Left lung (tissue), 10 donors: ENCODE results near the gene LDB2. TPM values are rescaled to one million over a fixed set of nuclear protein-coding genes. Genes with fewer than 3 reads are reported as not detected.

ENCODE experiments used
- ATAC-seq: fragments of 200-7000 bp; cut with Tn5 transposase; one replicate; pipeline ENCODE4 v1.9.1; 2020; ENCODE audit warnings: moderate library complexity
- DNase-seq, 4 donors: peaks; one replicate each; pipeline ENCODE4 v3.0.0-alpha.2; 2013 to 2020
- H3K27ac ChIP-seq, 2 donors: fragments of 200-600 bp; sonication (generic) in 1 of 2; one replicate each; pipeline versions ENCODE4 v1.5.0 to v1.8.0; 2020 to 2021
- H3K27me3 ChIP-seq, 2 donors: fragments of 200-600 bp; sonication (generic) in 1 of 2; one replicate each; pipeline versions ENCODE4 v1.5.0 to v1.8.0; 2020 to 2021
- H3K36me3 ChIP-seq, 2 donors: fragments of 200-600 bp; sonication (generic) in 1 of 2; one replicate each; pipeline versions ENCODE4 v1.5.0 to v1.8.0; 2020 to 2021
- H3K4me1 ChIP-seq, 2 donors: fragments of 200-600 bp; one replicate each; pipeline ENCODE4 v1.8.0; 2021
- H3K4me3 ChIP-seq, 2 donors: fragments of 200-600 bp; sonication (generic) in 1 of 2; one replicate each; pipeline versions ENCODE4 v1.5.0 to v1.8.0; 2020 to 2021; ENCODE audit warnings: mild to moderate bottlenecking in 1 of 2
- H3K9me3 ChIP-seq, 2 donors: fragments of 200-600 bp; sonication (generic) in 1 of 2; one replicate each; pipeline versions ENCODE4 v1.5.0 to v1.8.0; 2020 to 2021
- intact Hi-C, 2 donors: fragments of 100-400 bp; cut with DNase I; formaldehyde crosslinking; loops; one replicate each; pipeline versions ENCODE4 v1.11.2 to v1.14.2; 2022
- polyA plus RNA-seq, 6 donors: library from polyadenylated mRNA; unstranded; fragments of 120-200 nt; gene quantifications; one replicate each; pipeline ENCODE4 v1.2.1, GENCODE V29; 2013; ENCODE audit not compliant: insufficient read length in 6 of 6
- total RNA-seq, 2 donors: library from RNA; stranded (reverse); fragmentation: NEBNext Ultra II Directional; extraction: Animal tissue kit (Norgen Biotek cat#: 25700); gene quantifications; one replicate each; pipeline ENCODE4 v1.2.1, GENCODE V29; 2021
- TF ChIP-seq, protein P1 (sequence below), 2 donors: fragments of 200-600 bp; sonication (generic) in 1 of 2; IDR thresholded peaks; one replicate each; pipeline versions ENCODE4 v1.5.0 to v1.8.0; 2021; ENCODE audit warnings: antibody characterized with exemption in 2 of 2
- donor health status: DM: no; HTN: yes; CAD: no.
- donor health status: DM: no; HTN: no; CAD: no.

The LDB2 gene
- total and polyA plus RNA-seq, 8 donors: 37.7 to 97.0 (median 78.5) TPM

DNA sequence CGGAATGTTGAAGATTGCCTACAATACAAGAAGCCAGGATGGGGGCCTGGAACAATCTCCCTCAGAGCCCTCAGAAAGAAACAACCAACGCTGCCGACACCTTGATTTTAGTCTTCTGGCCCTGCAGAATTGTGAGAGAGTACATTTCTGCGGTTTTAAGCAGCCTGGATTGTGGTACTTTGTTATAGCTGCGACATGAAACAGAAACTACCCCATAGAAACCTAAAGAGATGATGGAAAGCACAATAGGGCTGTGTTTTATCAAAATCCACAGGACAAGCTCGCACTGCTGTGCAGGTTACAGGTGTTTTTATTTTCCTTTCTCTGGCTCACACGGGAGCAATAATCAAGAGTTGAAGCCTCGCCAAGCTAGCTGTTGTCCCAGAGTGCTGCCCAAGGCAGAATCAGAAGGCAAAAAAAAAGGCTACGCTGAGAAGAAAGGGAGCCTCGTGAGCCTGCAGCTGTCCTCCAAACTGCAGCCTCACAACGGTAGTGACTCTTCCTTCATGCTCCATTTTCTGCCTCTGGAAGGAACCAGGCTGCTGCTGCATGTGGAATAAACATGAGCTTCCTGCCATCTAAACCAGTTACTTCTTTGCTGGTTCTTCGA, 232.4 kb downstream of the LDB2 start:
- TF ChIP-seq, protein P1, sequence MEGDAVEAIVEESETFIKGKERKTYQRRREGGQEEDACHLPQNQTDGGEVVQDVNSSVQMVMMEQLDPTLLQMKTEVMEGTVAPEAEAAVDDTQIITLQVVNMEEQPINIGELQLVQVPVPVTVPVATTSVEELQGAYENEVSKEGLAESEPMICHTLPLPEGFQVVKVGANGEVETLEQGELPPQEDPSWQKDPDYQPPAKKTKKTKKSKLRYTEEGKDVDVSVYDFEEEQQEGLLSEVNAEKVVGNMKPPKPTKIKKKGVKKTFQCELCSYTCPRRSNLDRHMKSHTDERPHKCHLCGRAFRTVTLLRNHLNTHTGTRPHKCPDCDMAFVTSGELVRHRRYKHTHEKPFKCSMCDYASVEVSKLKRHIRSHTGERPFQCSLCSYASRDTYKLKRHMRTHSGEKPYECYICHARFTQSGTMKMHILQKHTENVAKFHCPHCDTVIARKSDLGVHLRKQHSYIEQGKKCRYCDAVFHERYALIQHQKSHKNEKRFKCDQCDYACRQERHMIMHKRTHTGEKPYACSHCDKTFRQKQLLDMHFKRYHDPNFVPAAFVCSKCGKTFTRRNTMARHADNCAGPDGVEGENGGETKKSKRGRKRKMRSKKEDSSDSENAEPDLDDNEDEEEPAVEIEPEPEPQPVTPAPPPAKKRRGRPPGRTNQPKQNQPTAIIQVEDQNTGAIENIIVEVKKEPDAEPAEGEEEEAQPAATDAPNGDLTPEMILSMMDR (IDR thresholded peaks at IDR 0.05): no peak
- Histone ChIP-seq H3K9me3 (no peaks in the 10 kb centered on the region), H3K27ac (no peak overlapping the region), H3K4me1 (peaks cover 0 to 4% of the 10 kb centered on the region in 2 donors), H3K36me3 (no peaks in the 10 kb centered on the region), H3K4me3 (no peak overlapping the region), H3K27me3 (no peaks in the 10 kb centered on the region)
- DNase-seq (no peak), ATAC-seq (no peak)
- intact Hi-C loops: no loop called here

DNA sequence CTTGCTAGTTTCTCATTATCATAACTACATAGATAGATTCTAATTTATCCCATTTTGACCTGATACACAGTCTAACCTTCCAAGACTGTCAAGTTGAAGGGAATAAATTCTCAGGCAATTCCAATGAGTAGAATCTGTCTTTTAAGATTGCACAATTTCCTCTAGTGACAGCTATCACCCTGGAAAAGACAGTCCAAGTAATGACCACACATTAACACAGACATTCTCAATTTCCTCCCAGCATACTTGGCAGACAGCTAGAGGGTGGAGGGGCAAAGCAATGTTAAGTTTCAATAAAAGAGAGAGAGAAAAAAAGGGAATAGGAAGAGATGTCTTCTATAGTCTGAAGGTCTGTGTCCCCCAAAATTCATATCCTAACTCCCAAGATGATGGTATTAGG, 234.7 kb downstream of the LDB2 start:
- DNase-seq (peak in 1 of 4 donors; percentile 48), ATAC-seq (no peak)
- H3K36me3 ChIP-seq: no peaks in the 10 kb centered on the region
- TF ChIP-seq, protein P1 (IDR thresholded peaks at IDR 0.05): no peak
- no peak overlapping the region for H3K4me3 ChIP-seq
- no peak overlapping the region for H3K27ac ChIP-seq
- H3K9me3 ChIP-seq: no peaks in the 10 kb centered on the region
- H3K27me3 ChIP-seq: no peaks in the 10 kb centered on the region
- H3K4me1 ChIP-seq: peaks cover 0 to 4% of the 10 kb centered on the region in 2 donors
- intact Hi-C loops: no loop called here

DNA sequence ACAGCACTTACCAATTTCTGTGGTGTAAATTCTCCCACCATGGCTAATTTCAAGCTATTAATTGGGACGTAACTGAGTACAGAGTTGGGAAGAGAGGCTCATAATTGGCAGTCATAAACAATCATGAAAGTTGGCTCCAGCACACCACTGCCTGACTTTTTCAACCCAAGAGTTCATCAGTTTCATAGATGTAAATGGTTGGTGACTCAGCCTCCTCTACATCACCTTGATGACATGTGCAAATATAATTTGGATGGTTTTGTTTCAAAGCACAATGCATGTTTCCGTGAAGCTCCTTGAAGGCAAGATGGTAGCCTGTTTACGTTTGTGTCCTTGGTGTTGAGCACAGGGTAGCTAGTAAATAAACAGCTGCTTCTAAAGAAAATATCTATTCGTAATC, 235.1 kb downstream of the LDB2 start:
- Histone ChIP-seq H3K4me3 (no peak overlapping the region), H3K36me3 (no peaks in the 10 kb centered on the region), H3K27me3 (no peaks in the 10 kb centered on the region), H3K4me1 (peaks cover 0 to 4% of the 10 kb centered on the region in 2 donors), H3K9me3 (no peaks in the 10 kb centered on the region), H3K27ac (no peak overlapping the region)
- no peak for DNase-seq
- TF ChIP-seq, protein P1 (IDR thresholded peaks at IDR 0.05): no peak
- intact Hi-C loops: no loop called here
- no peak for ATAC-seq

DNA sequence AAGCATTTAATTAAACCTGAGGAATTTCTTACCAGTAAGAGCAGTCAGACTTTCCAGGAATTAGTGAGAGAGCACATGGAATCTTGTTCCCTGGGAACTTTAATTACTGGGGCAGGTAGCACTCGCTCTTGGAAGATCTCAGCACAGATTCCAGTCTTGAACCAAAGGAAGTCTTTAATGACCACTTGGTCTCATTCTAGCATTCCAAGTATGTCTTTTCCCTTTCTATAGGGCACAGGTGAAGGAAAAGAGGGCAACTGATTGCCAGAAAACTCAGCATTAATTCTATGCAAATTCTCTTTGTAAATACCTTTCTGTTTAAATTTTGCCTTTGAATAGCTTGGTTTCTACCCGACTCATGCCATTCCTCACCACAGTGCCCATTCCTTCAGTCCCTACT, 236.6 kb downstream of the LDB2 start:
- Histone ChIP-seq H3K4me3 (no peak overlapping the region), H3K27me3 (no peaks in the 10 kb centered on the region), H3K27ac (no peak overlapping the region), H3K4me1 (peaks cover 0 to 4% of the 10 kb centered on the region in 2 donors), H3K9me3 (no peaks in the 10 kb centered on the region), H3K36me3 (no peaks in the 10 kb centered on the region)
- intact Hi-C loops: no loop called here
- no peak for DNase-seq
- no peak for ATAC-seq
- TF ChIP-seq, protein P1 (IDR thresholded peaks at IDR 0.05): no peak

DNA sequence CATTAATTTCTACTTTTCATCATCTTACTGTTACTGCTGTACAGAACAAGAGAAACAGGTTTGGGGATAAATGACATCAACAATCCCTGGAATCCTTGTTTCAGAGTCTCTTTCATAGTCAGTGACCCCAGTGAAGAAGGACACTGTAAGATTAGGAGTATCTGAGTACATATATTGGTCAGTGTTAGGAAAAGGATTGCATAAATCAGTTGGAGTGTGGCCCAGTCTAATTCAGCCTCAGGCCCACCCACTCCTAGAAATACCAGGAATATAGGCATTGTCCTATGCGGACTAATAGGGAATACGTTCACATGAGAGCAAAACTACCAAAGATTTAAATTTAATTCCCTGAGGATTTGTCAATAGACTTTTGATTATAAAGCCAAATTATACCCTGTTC, 237.8 kb downstream of the LDB2 start:
- H3K4me3 ChIP-seq: no peak overlapping the region
- no peaks in the 10 kb centered on the region for H3K36me3 ChIP-seq
- no peak for DNase-seq
- H3K4me1 ChIP-seq: peaks cover 0 to 4% of the 10 kb centered on the region in 2 donors
- no peak overlapping the region for H3K27ac ChIP-seq
- ATAC-seq: no peak
- H3K27me3 ChIP-seq: no peaks in the 10 kb centered on the region
- intact Hi-C loops: no loop called here
- H3K9me3 ChIP-seq: no peaks in the 10 kb centered on the region
- TF ChIP-seq, protein P1 (IDR thresholded peaks at IDR 0.05): no peak
